Transverse colon (tissue), 4 donors: ENCODE measurements around the gene ALG9. TPM values are rescaled to one million over a fixed set of nuclear protein-coding genes. Genes with fewer than 3 reads are reported as not detected.
"Not testable (repeated sequence)": the region's sequence is repeated elsewhere in the genome, so short reads cannot be mapped to it uniquely, and the experiment has no call there.

ENCODE experiments used
- DNase-seq: peaks from one replicate; pipeline ENCODE4 v3.0.0-alpha.2; 2019
- H3K27ac ChIP-seq, 4 donors: fragments of 200-600 bp; sonication (generic); 2 replicates each; pipeline ENCODE4 v1.5.1; 2016 to 2018; ENCODE audit warnings: inconsistent platforms in 4 of 4
- H3K27me3 ChIP-seq: fragments of 200-600 bp; sonication (generic); 2 replicates; pipeline ENCODE4 v1.5.1; 2017; ENCODE audit warnings: inconsistent platforms
- H3K36me3 ChIP-seq, 4 donors: fragments of 200-600 bp; sonication (generic); 2 replicates each; pipeline ENCODE4 v1.5.1; 2017 to 2019; ENCODE audit warnings: inconsistent platforms in 4 of 4
- H3K4me1 ChIP-seq, 4 donors: fragments of 200-600 bp; sonication (generic); 2 replicates each; pipeline ENCODE4 v1.5.1; 2017 to 2020; ENCODE audit warnings: inconsistent platforms in 4 of 4
- H3K4me3 ChIP-seq, 4 donors: fragments of 200-600 bp; sonication (generic); 1 replicate in 1 of 4; 2 replicates in 3 of 4; pipeline versions ENCODE4 v1.5.1 to v1.6.1; 2017 to 2019; ENCODE audit warnings: inconsistent platforms in 4 of 4
- H3K9me3 ChIP-seq, 2 donors: fragments of 200-600 bp; sonication (generic); 2 replicates each; pipeline ENCODE4 v1.5.1; 2017 to 2019; ENCODE audit warnings: inconsistent platforms in 2 of 2
- EP300 ChIP-seq: sonication (generic); formaldehyde crosslinking; IDR thresholded peaks from one replicate; pipeline ENCODE4 v1.6.1; 2017; ENCODE audit warnings: antibody characterized with exemption, low read depth
- POLR2A ChIP-seq: fragments of 450-650 bp; IDR thresholded peaks from one replicate; pipeline ENCODE4 v1.6.1; 2016; ENCODE audit warnings: antibody characterized with exemption, mild to moderate bottlenecking, moderate library complexity
- POLR2AphosphoS5 ChIP-seq, 3 donors: sonication (generic); formaldehyde crosslinking; IDR thresholded peaks; one replicate each; pipeline ENCODE4 v1.6.1; 2016; ENCODE audit warnings: antibody characterized with exemption in 3 of 3
- WGBS, 2 donors: methylation state at CpG; one replicate each; pipeline ENCODE4 v1.1.5; 2018; ENCODE audit warnings: low coverage in 1 of 2; 5-methylcytosine and 5-hydroxymethylcytosine counted together
- in situ Hi-C, 4 donors: fragments of 200-750 bp; cut with MboI; loops; one replicate each; pipeline versions ENCODE4 v1.15.0 to v1.15.1; 2017; ENCODE audit warnings: low sequenced_read_pairs in 3 of 4, low pct_ligation_motif_present in 1 of 4, low pct_unique_long_range_greater_than_20kb in 1 of 4
- intact Hi-C: fragments of 100-400 bp; cut with DNase I; formaldehyde crosslinking; loops from one replicate; pipeline ENCODE4 v1.15.1; 2023; ENCODE audit warnings: low total_unique reads
- total RNA-seq, 4 donors: library from RNA; depleted of rRNA; stranded (reverse); fragments of >200 nt; gene quantifications; one replicate each; pipeline ENCODE4 v1.1.0, GENCODE V29; 2016
- TF ChIP-seq, protein P1 (sequence below), 5 experiments: fragments of 200-600 bp in 3 of 5; fragments of 450-650 bp in 2 of 5; sonication (generic) in 3 of 5; IDR thresholded peaks; 1 replicate in 2 of 5; 2 replicates in 3 of 5; pipeline ENCODE4 v1.5.1; 2016 to 2017; ENCODE audit warnings: antibody characterized with exemption in 5 of 5, inconsistent platforms in 3 of 5, mild to moderate bottlenecking in 2 of 5, moderate library complexity in 1 of 5

Gene ALG9
- total RNA-seq, 4 donors from 2014 or later: 18.4 to 51.1 (median 35.0) TPM

- no peaks in the 10 kb centered on the region for H3K36me3 ChIP-seq
- no peaks in the 10 kb centered on the region for H3K27me3 ChIP-seq
- no peaks in the 10 kb centered on the region for H3K4me1 ChIP-seq
- TF ChIP-seq, protein P1, sequence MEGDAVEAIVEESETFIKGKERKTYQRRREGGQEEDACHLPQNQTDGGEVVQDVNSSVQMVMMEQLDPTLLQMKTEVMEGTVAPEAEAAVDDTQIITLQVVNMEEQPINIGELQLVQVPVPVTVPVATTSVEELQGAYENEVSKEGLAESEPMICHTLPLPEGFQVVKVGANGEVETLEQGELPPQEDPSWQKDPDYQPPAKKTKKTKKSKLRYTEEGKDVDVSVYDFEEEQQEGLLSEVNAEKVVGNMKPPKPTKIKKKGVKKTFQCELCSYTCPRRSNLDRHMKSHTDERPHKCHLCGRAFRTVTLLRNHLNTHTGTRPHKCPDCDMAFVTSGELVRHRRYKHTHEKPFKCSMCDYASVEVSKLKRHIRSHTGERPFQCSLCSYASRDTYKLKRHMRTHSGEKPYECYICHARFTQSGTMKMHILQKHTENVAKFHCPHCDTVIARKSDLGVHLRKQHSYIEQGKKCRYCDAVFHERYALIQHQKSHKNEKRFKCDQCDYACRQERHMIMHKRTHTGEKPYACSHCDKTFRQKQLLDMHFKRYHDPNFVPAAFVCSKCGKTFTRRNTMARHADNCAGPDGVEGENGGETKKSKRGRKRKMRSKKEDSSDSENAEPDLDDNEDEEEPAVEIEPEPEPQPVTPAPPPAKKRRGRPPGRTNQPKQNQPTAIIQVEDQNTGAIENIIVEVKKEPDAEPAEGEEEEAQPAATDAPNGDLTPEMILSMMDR (IDR thresholded peaks at IDR 0.05): no peak
- TF ChIP-seq POLR2AphosphoS5 (IDR thresholded peaks at IDR 0.05): no peak
- no peak for TF ChIP-seq POLR2A
- TF ChIP-seq EP300: no peak
- intact Hi-C loops (no loop called here), in situ Hi-C loops (no loop called here)
- DNase-seq: no peak
- no peak overlapping the region for H3K27ac ChIP-seq
- WGBS, 2 donors: 43 to 46% methylated on average over 2 of the region's 2 CpGs
- H3K4me3 ChIP-seq: no peak overlapping the region
- no peaks in the 10 kb centered on the region for H3K9me3 ChIP-seq
Observed at GRCh38 chr11:111905411-111905810, 34.0 kb upstream of the ALG9 start.

GRCh38 chr11:111886844-111887243 is 15.5 kb upstream of the ALG9 start:
- 69 to 82% methylated on average over 2 of the region's 2 CpGs for WGBS, 2 donors
- in situ Hi-C loops (no loop called here), intact Hi-C loops (no loop called here)
- DNase-seq: no peak
- Histone ChIP-seq H3K4me3 (no peak overlapping the region), H3K9me3 (no peaks in the 10 kb centered on the region), H3K27me3 (no peaks in the 10 kb centered on the region), H3K36me3 (no peaks in the 10 kb centered on the region), H3K27ac (no peak overlapping the region), H3K4me1 (no peaks in the 10 kb centered on the region)
- no peak for TF ChIP-seq POLR2AphosphoS5 (IDR thresholded peaks at IDR 0.05)
- TF ChIP-seq, protein P1 (IDR thresholded peaks at IDR 0.05): no peak
- no peak for TF ChIP-seq EP300
- TF ChIP-seq POLR2A: no peak

DNA sequence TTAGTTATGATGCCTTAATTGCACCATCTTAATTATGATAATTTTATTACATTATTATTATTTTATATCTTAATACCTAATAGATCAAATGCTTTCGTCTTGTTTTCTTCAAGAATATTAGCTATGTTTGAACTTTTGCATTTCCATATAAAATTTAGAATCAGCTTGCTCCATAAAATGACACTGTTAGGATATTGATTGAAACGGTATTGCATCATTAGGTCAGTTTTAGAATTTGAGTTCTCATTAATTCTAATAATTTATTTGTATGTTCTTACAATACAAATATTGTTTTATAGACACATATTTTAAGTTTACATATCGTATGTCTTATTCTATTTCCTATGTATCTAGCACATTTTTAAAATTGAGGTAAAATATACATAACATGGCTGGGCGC is 14.7 kb upstream of the ALG9 start:
- no peaks in the 10 kb centered on the region for H3K4me1 ChIP-seq
- TF ChIP-seq POLR2AphosphoS5 (IDR thresholded peaks at IDR 0.05): no peak
- TF ChIP-seq, protein P1 (IDR thresholded peaks at IDR 0.05): no peak
- no peak for TF ChIP-seq EP300
- no peak for TF ChIP-seq POLR2A
- no peak overlapping the region for H3K4me3 ChIP-seq
- intact Hi-C loops: no loop called here
- H3K27me3 ChIP-seq: no peaks in the 10 kb centered on the region
- no peak overlapping the region for H3K27ac ChIP-seq
- WGBS, 2 donors: 70 to 81% methylated on average over 4 of the region's 4 CpGs
- no peaks in the 10 kb centered on the region for H3K9me3 ChIP-seq
- DNase-seq: no peak
- in situ Hi-C loops: no loop called here
- no peaks in the 10 kb centered on the region for H3K36me3 ChIP-seq

DNA sequence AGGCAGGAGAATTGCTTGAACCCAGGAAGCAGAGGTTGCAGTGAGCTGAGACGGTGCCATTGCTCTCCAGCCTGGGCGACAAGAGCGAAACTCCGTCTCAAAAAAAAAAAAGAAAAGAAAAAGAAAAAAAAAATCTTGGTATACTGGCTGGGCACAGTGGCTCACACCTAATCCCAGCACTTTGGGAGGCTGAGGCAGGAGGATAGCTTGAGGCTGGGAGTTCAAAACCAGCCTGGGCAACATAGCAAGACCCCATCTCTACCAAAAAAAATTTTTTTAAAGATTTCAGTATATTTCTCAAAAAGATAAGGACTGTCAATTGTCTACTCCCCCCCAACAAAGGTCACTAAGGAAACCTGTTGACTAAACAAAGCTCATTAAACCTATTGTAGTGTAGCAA is 13.7 kb upstream of the ALG9 start:
- intact Hi-C loops, H3K27me3 ChIP-seq, in situ Hi-C loops, H3K4me3 ChIP-seq, H3K9me3 ChIP-seq, H3K36me3 ChIP-seq, H3K27ac ChIP-seq, H3K4me1 ChIP-seq, DNase-seq: not testable (repeated sequence)
- WGBS, 2 donors: 92% methylated on average over 4 of the region's 4 CpGs; no CpG with 5 or more reads in 1 of the 2 donors

- Histone ChIP-seq H3K27ac (no peak overlapping the region), H3K27me3 (no peaks in the 10 kb centered on the region), H3K4me1 (peaks cover 6 to 16% (median 9%) of the 10 kb centered on the region in 4 donors), H3K4me3 (no peak overlapping the region), H3K9me3 (no peaks in the 10 kb centered on the region), H3K36me3 (no peaks in the 10 kb centered on the region)
- DNase-seq: no peak
- 93 to 100% methylated on average over 1 to 5 of the region's 5 CpGs for WGBS, 2 donors
- TF ChIP-seq, protein P1 (IDR thresholded peaks at IDR 0.05): no peak
- TF ChIP-seq EP300: no peak
- TF ChIP-seq POLR2A: no peak
- no peak for TF ChIP-seq POLR2AphosphoS5 (IDR thresholded peaks at IDR 0.05)
- in situ Hi-C loops (no loop called here), intact Hi-C loops (no loop called here)
Observed at GRCh38 chr11:111882202-111882601, 10.8 kb upstream of the ALG9 start.
